GM12878 (cell line): ENCODE data around the gene LARP4B. TPM values are rescaled to one million over a fixed set of nuclear protein-coding genes. Genes with fewer than 3 reads are reported as not detected.

ENCODE experiments used
- ATAC-seq: fragments of 200-7000 bp; cut with Tn5 transposase; 3 replicates; pipeline ENCODE4 v1.9.1; 2020; ENCODE audit warnings: mild to moderate bottlenecking, moderate library complexity
- BruUV-seq: library from RNA; stranded (reverse); fragments of 400-500 nt; replicated peaks from 2 replicates; lab custom pipeline; 2021; lab: Mats Ljungman, UMichigan
- CTCF ChIA-PET: fragments of 300-600 bp; sonication (Branson Sonifier 250); formaldehyde crosslinking; extraction: SDS; loops from one replicate; lab custom pipeline; 2021; ENCODE audit warnings: inconsistent platforms; lab: Yijun Ruan, JAX
- POLR2A ChIA-PET: fragments of 350-600 bp; formaldehyde crosslinking; extraction: SDS; loops from one replicate; lab custom pipeline; 2021; ENCODE audit warnings: inconsistent platforms; lab: Charles Lee
- RAD21 ChIA-PET: fragments of 300-600 bp; sonication (Branson Sonifier 250); formaldehyde crosslinking; loops from one replicate; lab custom pipeline; 2023; ENCODE audit warnings: antibody characterized with exemption; ENCODE audit not compliant: unreplicated experiment; lab: Charles Lee
- SMC1A ChIA-PET: fragments of 300-600 bp; sonication (Branson Sonifier 250); formaldehyde crosslinking; loops from one replicate; lab custom pipeline; 2023; ENCODE audit not compliant: unreplicated experiment, uncharacterized antibody; lab: Charles Lee
- DNase-seq: peaks from one replicate; pipeline ENCODE4 v3.0.0-alpha.2; 2011; ENCODE audit warnings: low read depth, low spot score
- FAIRE-seq: peaks from 3 replicates; lab custom pipeline; 2011; peaks lifted over from hg19 to GRCh38; lab: Jason Lieb, UNC
- H2AFZ ChIP-seq: 2 replicates; pipeline ENCODE4 v1.6.0; 2011; ENCODE audit warnings: low read depth, low read length, control low read depth; ENCODE audit not compliant: control insufficient read depth
- H3K27ac ChIP-seq: 2 replicates; pipeline ENCODE4 v1.5.1; 2011; ENCODE audit warnings: control low read depth; ENCODE audit not compliant: control insufficient read depth, insufficient read depth
- H3K27me3 ChIP-seq, 2 experiments: replicated peaks in 1 of 2; 2 replicates each; pipeline versions ENCODE4 v1.6.0 to v1.6.1; 2011; ENCODE audit warnings: low read length in 1 of 2; ENCODE audit not compliant: control insufficient read depth in 2 of 2, insufficient read depth in 2 of 2
- H3K36me3 ChIP-seq, 2 experiments: 2 replicates each; pipeline ENCODE4 v1.5.1; 2011; ENCODE audit warnings: low read length in 1 of 2; ENCODE audit not compliant: control insufficient read depth in 2 of 2, insufficient read depth in 2 of 2
- H3K4me1 ChIP-seq: 2 replicates; pipeline ENCODE4 v1.6.1; 2011; ENCODE audit warnings: mild to moderate bottlenecking, low read length, moderate library complexity, mixed read lengths; ENCODE audit not compliant: control insufficient read depth, insufficient read depth
- H3K4me2 ChIP-seq: 2 replicates; pipeline ENCODE4 v1.6.0; 2011; ENCODE audit warnings: control low read depth; ENCODE audit not compliant: control insufficient read depth, insufficient read depth
- H3K4me3 ChIP-seq: fragments of 200-600 bp; sonication (generic); 2 replicates; pipeline ENCODE4 v1.5.1; 2016
- H3K79me2 ChIP-seq: 2 replicates; pipeline ENCODE4 v1.6.0; 2011; ENCODE audit warnings: low read length; ENCODE audit not compliant: control insufficient read depth, insufficient read depth
- H3K9ac ChIP-seq: 2 replicates; pipeline ENCODE4 v1.8.0; 2011; ENCODE audit warnings: low read length, control low read depth, mixed read lengths; ENCODE audit not compliant: control insufficient read depth, insufficient read depth
- H3K9me3 ChIP-seq: replicated peaks from 3 replicates; pipeline ENCODE4 v1.5.1; 2011; ENCODE audit warnings: mild to moderate bottlenecking, low read length; ENCODE audit not compliant: control insufficient read depth, insufficient read depth
- H4K20me1 ChIP-seq: 2 replicates; pipeline ENCODE4 v1.6.0; 2011; ENCODE audit not compliant: control insufficient read depth, insufficient read depth
- BACH1 ChIP-seq: fragments of 450-650 bp; IDR thresholded peaks from 2 replicates; pipeline ENCODE4 v1.6.1; 2017; ENCODE audit warnings: mild to moderate bottlenecking, borderline replicate concordance
- BCL11A ChIP-seq: IDR thresholded peaks from 2 replicates; pipeline ENCODE4 v1.6.1; 2011; ENCODE audit warnings: low read depth, low read length
- CEBPZ ChIP-seq: fragments of 150-350 bp; IDR thresholded peaks from 2 replicates; pipeline ENCODE4 v1.6.1; 2016; ENCODE audit warnings: low read depth, low read length
- CREM ChIP-seq: IDR thresholded peaks from 2 replicates; pipeline ENCODE4 v1.6.1; 2014; ENCODE audit warnings: antibody characterized with exemption, low read depth
- GATAD2B ChIP-seq: fragments of 450-650 bp; conservative IDR thresholded peaks from 2 replicates; pipeline ENCODE4 v1.6.1; 2017; ENCODE audit warnings: low read depth, mild to moderate bottlenecking, moderate library complexity
- NFXL1 ChIP-seq: fragments of 450-650 bp; IDR thresholded peaks from 2 replicates; pipeline ENCODE4 v1.6.1; 2017; ENCODE audit warnings: antibody characterized with exemption, mild to moderate bottlenecking, borderline replicate concordance
- NR2F1 ChIP-seq: fragments of 450-650 bp; conservative IDR thresholded peaks from 2 replicates; pipeline ENCODE4 v1.6.1; 2017; ENCODE audit warnings: mild to moderate bottlenecking
- NRF1 ChIP-seq: conservative IDR thresholded peaks from 2 replicates; pipeline ENCODE4 v1.6.1; 2011; ENCODE audit warnings: mild to moderate bottlenecking, low read depth, low read length, improper control_type of control experiment
- PBX3 ChIP-seq: IDR thresholded peaks from 2 replicates; pipeline ENCODE4 v1.6.1; 2011; ENCODE audit warnings: mild to moderate bottlenecking, low read depth, low read length, moderate library complexity; ENCODE audit not compliant: insufficient replicate concordance
- RAD21 ChIP-seq: IDR thresholded peaks from 2 replicates; pipeline ENCODE4 v1.6.1; 2011; ENCODE audit warnings: mild to moderate bottlenecking, low read depth, low read length, moderate library complexity; ENCODE audit not compliant: insufficient read depth
- RELB ChIP-seq: fragments of 450-650 bp; IDR thresholded peaks from 2 replicates; pipeline ENCODE4 v1.6.1; 2017; ENCODE audit warnings: low read depth, mild to moderate bottlenecking, moderate library complexity
- SMAD5 ChIP-seq: IDR thresholded peaks from 2 replicates; pipeline ENCODE4 v1.6.1; 2016; ENCODE audit warnings: antibody characterized with exemption, low read depth
- WRNIP1 ChIP-seq: IDR thresholded peaks from 2 replicates; pipeline ENCODE4 v1.6.1; 2011; ENCODE audit warnings: low read depth, low read length, improper control_type of control experiment, borderline replicate concordance
- ZNF274 ChIP-seq: IDR thresholded peaks from one replicate; pipeline ENCODE4 v1.8.0; 2011; ENCODE audit not compliant: insufficient read length, insufficient read depth
- WGBS: methylation state at CpG from one replicate; pipeline ENCODE4 v1.1.6; 2016; ENCODE audit warnings: low lambda C conversion rate; ENCODE audit not compliant: insufficient replicate concordance, insufficient coverage; ENCODE audit errors: missing lambda C conversion rate; 5-methylcytosine and 5-hydroxymethylcytosine counted together
- in situ Hi-C: fragments of 300-500 bp; cut with MboI; formaldehyde crosslinking; loops from 9 replicates; pipeline ENCODE4 v1.14.3; 2018; ENCODE audit warnings: mixed read lengths
- intact Hi-C: fragments of 100-400 bp; cut with micrococcal nuclease; formaldehyde crosslinking; loops from one replicate; pipeline ENCODE4 v1.14.2; 2022; ENCODE audit not compliant: unreplicated experiment
- polyA plus RNA-seq, 11 experiments: library from polyadenylated mRNA; depleted of rRNA in 4 of 11; unstranded in 6 of 11; stranded (reverse) in 5 of 11; fragments of >200 nt; fragmentation: Nextera tagmentation in 4 of 11; fragmentation: Illumina TruSeq in 1 of 11; extraction: Ambion mirVana in 4 of 11; extraction: Trizol in 1 of 11; gene quantifications; 1 replicate in 1 of 11; 2 replicates in 10 of 11; pipeline versions ENCODE4 v1.2.1 to v1.2.3, GENCODE V29; 2011 to 2016; ENCODE audit warnings: inconsistent platforms in 2 of 11, missing spikeins in 2 of 11, low read depth in 1 of 11
- total RNA-seq, 4 experiments: library from RNA; depleted of rRNA in 3 of 4; stranded (reverse); fragments of >200 nt in 3 of 4; fragmentation: Illumina TruSeq in 1 of 4; extraction: Trizol in 1 of 4; gene quantifications; 2 replicates each; pipeline versions ENCODE4 v1.2.1 to v1.2.3, GENCODE V29; 2013 to 2021

LARP4B gene
- total and polyA plus RNA-seq, 10 of the 15 experiments (the other 5 are each of a cell fraction or from before 2014, with no cell fraction given) = 10.5 to 119 (median 39.4) TPM

GRCh38 chr10:807958-808353 is 123.5 kb downstream of the LARP4B start:
- H3K79me2 ChIP-seq = no peaks in the 10 kb centered on the region
- no peak overlapping the region for H3K9ac ChIP-seq
- H4K20me1 ChIP-seq = no peaks in the 10 kb centered on the region; the same call in 1 of the 2 replicates
- RAD21 ChIA-PET = no interaction called here
- TF ChIP-seq RELB (no peak), BACH1 (no peak), NRF1 (no peak), BCL11A (no peak), RAD21 (no peak), CEBPZ (no peak), GATAD2B (no peak), WRNIP1 (no peak), NFXL1 (no peak), ZNF274 (no peak), SMAD5 (no peak), CREM (no peak), NR2F1 (no peak), PBX3 (no peak)
- no peak for ATAC-seq
- H3K4me1 ChIP-seq = no peaks in the 10 kb centered on the region
- intact Hi-C loops = no loop called here
- POLR2A ChIA-PET = no interaction called here
- FAIRE-seq = no peak
- H3K4me2 ChIP-seq = no peak overlapping the region
- no peak overlapping the region for H3K4me3 ChIP-seq
- H2AFZ ChIP-seq = no peak overlapping the region
- WGBS = 99% methylated on average over 9 of the region's 9 CpGs
- no peaks in the 10 kb centered on the region for H3K9me3 ChIP-seq
- H3K27me3 ChIP-seq = no peaks in the 10 kb centered on the region
- no TSS peak for BruUV-seq
- in situ Hi-C loops = no loop called here
- H3K27ac ChIP-seq = no peak overlapping the region
- CTCF ChIA-PET = no interaction called here
- DNase-seq = no peak
- H3K36me3 ChIP-seq = peaks cover 4 to 19% of the 10 kb centered on the region in 2 experiments
- SMC1A ChIA-PET = no interaction called here
